ENCODE data around the gene POU2F1. TPM values are rescaled to one million over a fixed set of nuclear protein-coding genes. Genes with fewer than 3 reads are reported as not detected.

The POU2F1 gene
- total and polyA plus RNA-seq, 2 donors (not counting 3 experiments of a cell fraction or from before 2014, with no cell fraction given), result 6.0 to 12.9 TPM

DNA sequence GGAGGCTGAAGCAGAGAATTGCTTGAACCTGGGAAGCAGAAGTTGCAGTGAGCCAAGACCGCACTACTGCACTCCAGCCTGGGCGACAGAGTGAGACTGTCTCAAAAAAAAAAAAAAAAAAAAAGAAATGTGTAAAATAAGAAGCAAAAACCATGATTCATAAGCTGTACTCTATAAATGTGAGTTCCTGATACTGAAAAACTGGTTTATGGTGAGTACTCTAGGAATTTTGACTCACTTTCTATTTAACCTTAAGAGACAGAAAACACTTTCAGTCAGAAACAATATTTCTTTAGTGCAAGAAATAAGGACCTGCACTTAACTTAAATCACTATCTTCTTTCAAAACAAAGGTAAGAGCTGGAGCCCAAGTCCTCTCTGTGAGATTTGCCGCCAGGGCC lies 19.9 kb upstream of the POU2F1 start:
- CTCF ChIA-PET, result no interaction called here
- no peak for TF ChIP-seq FOS (IDR thresholded peaks at IDR 0.05; ENCODE audit: borderline replicate concordance, insufficient read depth, low read length)
- TF ChIP-seq POLR2AphosphoS5 (IDR thresholded peaks at IDR 0.05; ENCODE audit: insufficient read depth, low read depth, low read length), result no peak
- TF ChIP-seq MYC (IDR thresholded peaks at IDR 0.05; ENCODE audit: low read depth, low read length), result no peak
- no peak for TF ChIP-seq GATA2 (IDR thresholded peaks at IDR 0.05; ENCODE audit: insufficient read depth, insufficient read length, low read depth, low read length)
- TF ChIP-seq JUN (IDR thresholded peaks at IDR 0.05; ENCODE audit: borderline replicate concordance, insufficient read depth, insufficient read length, low read depth), result no peak
- TF ChIP-seq, protein P1, sequence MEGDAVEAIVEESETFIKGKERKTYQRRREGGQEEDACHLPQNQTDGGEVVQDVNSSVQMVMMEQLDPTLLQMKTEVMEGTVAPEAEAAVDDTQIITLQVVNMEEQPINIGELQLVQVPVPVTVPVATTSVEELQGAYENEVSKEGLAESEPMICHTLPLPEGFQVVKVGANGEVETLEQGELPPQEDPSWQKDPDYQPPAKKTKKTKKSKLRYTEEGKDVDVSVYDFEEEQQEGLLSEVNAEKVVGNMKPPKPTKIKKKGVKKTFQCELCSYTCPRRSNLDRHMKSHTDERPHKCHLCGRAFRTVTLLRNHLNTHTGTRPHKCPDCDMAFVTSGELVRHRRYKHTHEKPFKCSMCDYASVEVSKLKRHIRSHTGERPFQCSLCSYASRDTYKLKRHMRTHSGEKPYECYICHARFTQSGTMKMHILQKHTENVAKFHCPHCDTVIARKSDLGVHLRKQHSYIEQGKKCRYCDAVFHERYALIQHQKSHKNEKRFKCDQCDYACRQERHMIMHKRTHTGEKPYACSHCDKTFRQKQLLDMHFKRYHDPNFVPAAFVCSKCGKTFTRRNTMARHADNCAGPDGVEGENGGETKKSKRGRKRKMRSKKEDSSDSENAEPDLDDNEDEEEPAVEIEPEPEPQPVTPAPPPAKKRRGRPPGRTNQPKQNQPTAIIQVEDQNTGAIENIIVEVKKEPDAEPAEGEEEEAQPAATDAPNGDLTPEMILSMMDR (IDR thresholded peaks at IDR 0.05; ENCODE audit: extremely low read depth in 1 of 2, insufficient read depth in 1 of 2, low read depth in 1 of 2, low read length in 2 of 2), result no peak
- TF ChIP-seq POLR2A (IDR thresholded peaks at IDR 0.05; ENCODE audit: low read depth, low read length), result no peak
- TF ChIP-seq MAX (IDR thresholded peaks at IDR 0.05; ENCODE audit: insufficient read depth, insufficient read length), result no peak
- Histone ChIP-seq H4K20me1 (replicated peaks; ENCODE audit: control insufficient read depth, extremely low read depth, insufficient read depth, low read length) (no peaks in the 10 kb centered on the region), H3K27me3 (ENCODE audit: control insufficient read depth in 2 of 2, insufficient read depth in 2 of 2, low read length in 2 of 2) (peaks cover 9 to 15% of the 10 kb centered on the region in 2 experiments), H2AFZ (ENCODE audit: low read depth, low read length) (no peak overlapping the region), H3K9me1 (replicated peaks; ENCODE audit: control insufficient read depth, extremely low read depth, insufficient read depth, low read length) (no peaks in the 10 kb centered on the region), H3K4me1 (ENCODE audit: control insufficient read depth, extremely low read depth, insufficient read depth, low read length) (peaks cover 6% of the 10 kb centered on the region), H3K27ac (ENCODE audit: insufficient read depth, low read depth, low read length) (no peak overlapping the region), H3K36me3 (ENCODE audit: control insufficient read depth in 2 of 2, extremely low read depth in 1 of 2, insufficient read depth in 2 of 2, low read length in 2 of 2) (no peaks in the 10 kb centered on the region), H3K4me2 (ENCODE audit: insufficient read depth, low read length) (no peak overlapping the region), H3K4me3 (replicated peaks in 1 of 3; ENCODE audit: insufficient read depth in 1 of 3, low read depth in 1 of 3, low read length in 3 of 3) (no peak overlapping the region), H3K79me2 (ENCODE audit: control insufficient read depth, insufficient read depth, low read length) (no peaks in the 10 kb centered on the region), H3K9ac (replicated peaks; ENCODE audit: extremely low read depth, insufficient read depth, low read length) (no peak overlapping the region), H3K9me3 (replicated peaks; ENCODE audit: control insufficient read depth, insufficient read depth, low read length) (no peaks in the 10 kb centered on the region)
- no TSS peak for BruUV-seq (replicated peaks)
- FAIRE-seq, result no peak
- no peak for DNase-seq (ENCODE audit: low read depth, low spot score)
- dilution Hi-C loops (cut with MboI; ENCODE audit: extremely low pct_ligation_motif_present, low sequenced_read_pairs), result no loop called here
- POLR2A ChIA-PET, result no interaction called here
- intact Hi-C loops (cut with micrococcal nuclease), result no loop called here
